Measurements from ENCODE around the gene FAM83F. TPM values are rescaled to one million over a fixed set of nuclear protein-coding genes. Genes with fewer than 3 reads are reported as not detected.

Gene FAM83F
- polyA plus RNA-seq, 2 of the 4 experiments (the other 2 are of a cell fraction): not detected

DNA sequence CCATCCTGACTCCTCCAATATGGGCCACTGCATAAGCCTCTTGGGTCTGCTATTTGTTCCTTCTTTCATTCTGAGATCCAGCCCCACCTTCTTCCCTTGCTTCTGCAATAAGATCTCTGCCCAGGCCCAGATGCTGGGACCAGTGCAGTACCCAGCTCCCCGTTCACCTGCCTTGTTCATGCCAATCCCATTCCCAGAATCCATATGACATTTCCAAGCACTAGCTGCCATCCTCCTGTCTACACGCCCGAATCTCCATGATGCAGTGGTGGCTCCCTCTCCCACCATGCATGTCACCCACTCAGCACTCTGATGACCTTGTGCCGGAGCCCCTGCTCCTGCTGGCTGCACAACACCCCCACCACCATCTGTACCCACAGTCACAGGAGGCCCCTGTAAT, 11.4 kb upstream of the FAM83F start:
- ChIA-PET CTCF (no interaction called here), POLR2A (interaction anchor here (1.1 kb wide), 1 partner anchor 61 kb away, joined by 3 read pairs; no protein-coding TSS in a partner anchor)
- H3K9me3 ChIP-seq: no peaks in the 10 kb centered on the region
- H3K27ac ChIP-seq: no peak overlapping the region
- H3K4me1 ChIP-seq: no peaks in the 10 kb centered on the region
- ATAC-seq (no peak), DNase-seq (ENCODE audit: low read depth in 1 of 2, low spot score in 1 of 2) (no peak), FAIRE-seq (no peak)
- no peak overlapping the region for H3K4me2 ChIP-seq
- 67% methylated on average over 4 of the region's 4 CpGs for WGBS (ENCODE audit: missing lambda C conversion rate)
- no peak overlapping the region for H3K4me3 ChIP-seq
- TF ChIP-seq RARB (CRISPR knock-in tag; IDR thresholded peaks at IDR 0.05) (no peak), GATA3 (IDR thresholded peaks at IDR 0.05; ENCODE audit: borderline replicate concordance) (no peak), POLR2AphosphoS2 (conservative IDR thresholded peaks at IDR 0.05; ENCODE audit: low read length) (no peak), ZNF302 (CRISPR knock-in tag; IDR thresholded peaks at IDR 0.05) (no peak), POLR2A (IDR thresholded peaks at IDR 0.05; ENCODE audit: low read length) (no peak), CEBPB (IDR thresholded peaks at IDR 0.05) (no peak), RCOR1 (IDR thresholded peaks at IDR 0.05; ENCODE audit: low read depth, low read length) (no peak)
- TF ChIP-seq, protein P1, sequence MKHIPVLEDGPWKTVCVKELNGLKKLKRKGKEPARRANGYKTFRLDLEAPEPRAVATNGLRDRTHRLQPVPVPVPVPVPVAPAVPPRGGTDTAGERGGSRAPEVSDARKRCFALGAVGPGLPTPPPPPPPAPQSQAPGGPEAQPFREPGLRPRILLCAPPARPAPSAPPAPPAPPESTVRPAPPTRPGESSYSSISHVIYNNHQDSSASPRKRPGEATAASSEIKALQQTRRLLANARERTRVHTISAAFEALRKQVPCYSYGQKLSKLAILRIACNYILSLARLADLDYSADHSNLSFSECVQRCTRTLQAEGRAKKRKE (CRISPR knock-in tag; IDR thresholded peaks at IDR 0.05; ENCODE audit: low read depth): no peak
- TF ChIP-seq, protein P2, sequence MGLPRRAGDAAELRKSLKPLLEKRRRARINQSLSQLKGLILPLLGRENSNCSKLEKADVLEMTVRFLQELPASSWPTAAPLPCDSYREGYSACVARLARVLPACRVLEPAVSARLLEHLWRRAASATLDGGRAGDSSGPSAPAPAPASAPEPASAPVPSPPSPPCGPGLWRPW (IDR thresholded peaks at IDR 0.05): no peak
- TF ChIP-seq, protein P3, sequence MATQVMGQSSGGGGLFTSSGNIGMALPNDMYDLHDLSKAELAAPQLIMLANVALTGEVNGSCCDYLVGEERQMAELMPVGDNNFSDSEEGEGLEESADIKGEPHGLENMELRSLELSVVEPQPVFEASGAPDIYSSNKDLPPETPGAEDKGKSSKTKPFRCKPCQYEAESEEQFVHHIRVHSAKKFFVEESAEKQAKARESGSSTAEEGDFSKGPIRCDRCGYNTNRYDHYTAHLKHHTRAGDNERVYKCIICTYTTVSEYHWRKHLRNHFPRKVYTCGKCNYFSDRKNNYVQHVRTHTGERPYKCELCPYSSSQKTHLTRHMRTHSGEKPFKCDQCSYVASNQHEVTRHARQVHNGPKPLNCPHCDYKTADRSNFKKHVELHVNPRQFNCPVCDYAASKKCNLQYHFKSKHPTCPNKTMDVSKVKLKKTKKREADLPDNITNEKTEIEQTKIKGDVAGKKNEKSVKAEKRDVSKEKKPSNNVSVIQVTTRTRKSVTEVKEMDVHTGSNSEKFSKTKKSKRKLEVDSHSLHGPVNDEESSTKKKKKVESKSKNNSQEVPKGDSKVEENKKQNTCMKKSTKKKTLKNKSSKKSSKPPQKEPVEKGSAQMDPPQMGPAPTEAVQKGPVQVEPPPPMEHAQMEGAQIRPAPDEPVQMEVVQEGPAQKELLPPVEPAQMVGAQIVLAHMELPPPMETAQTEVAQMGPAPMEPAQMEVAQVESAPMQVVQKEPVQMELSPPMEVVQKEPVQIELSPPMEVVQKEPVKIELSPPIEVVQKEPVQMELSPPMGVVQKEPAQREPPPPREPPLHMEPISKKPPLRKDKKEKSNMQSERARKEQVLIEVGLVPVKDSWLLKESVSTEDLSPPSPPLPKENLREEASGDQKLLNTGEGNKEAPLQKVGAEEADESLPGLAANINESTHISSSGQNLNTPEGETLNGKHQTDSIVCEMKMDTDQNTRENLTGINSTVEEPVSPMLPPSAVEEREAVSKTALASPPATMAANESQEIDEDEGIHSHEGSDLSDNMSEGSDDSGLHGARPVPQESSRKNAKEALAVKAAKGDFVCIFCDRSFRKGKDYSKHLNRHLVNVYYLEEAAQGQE (IDR thresholded peaks at IDR 0.05): no peak
- TF ChIP-seq, protein P4, sequence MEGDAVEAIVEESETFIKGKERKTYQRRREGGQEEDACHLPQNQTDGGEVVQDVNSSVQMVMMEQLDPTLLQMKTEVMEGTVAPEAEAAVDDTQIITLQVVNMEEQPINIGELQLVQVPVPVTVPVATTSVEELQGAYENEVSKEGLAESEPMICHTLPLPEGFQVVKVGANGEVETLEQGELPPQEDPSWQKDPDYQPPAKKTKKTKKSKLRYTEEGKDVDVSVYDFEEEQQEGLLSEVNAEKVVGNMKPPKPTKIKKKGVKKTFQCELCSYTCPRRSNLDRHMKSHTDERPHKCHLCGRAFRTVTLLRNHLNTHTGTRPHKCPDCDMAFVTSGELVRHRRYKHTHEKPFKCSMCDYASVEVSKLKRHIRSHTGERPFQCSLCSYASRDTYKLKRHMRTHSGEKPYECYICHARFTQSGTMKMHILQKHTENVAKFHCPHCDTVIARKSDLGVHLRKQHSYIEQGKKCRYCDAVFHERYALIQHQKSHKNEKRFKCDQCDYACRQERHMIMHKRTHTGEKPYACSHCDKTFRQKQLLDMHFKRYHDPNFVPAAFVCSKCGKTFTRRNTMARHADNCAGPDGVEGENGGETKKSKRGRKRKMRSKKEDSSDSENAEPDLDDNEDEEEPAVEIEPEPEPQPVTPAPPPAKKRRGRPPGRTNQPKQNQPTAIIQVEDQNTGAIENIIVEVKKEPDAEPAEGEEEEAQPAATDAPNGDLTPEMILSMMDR (IDR thresholded peaks at IDR 0.05): no peak
- TF ChIP-seq, protein P5, sequence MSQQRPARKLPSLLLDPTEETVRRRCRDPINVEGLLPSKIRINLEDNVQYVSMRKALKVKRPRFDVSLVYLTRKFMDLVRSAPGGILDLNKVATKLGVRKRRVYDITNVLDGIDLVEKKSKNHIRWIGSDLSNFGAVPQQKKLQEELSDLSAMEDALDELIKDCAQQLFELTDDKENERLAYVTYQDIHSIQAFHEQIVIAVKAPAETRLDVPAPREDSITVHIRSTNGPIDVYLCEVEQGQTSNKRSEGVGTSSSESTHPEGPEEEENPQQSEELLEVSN (IDR thresholded peaks at IDR 0.05; ENCODE audit: borderline replicate concordance, low read depth): no peak

DNA sequence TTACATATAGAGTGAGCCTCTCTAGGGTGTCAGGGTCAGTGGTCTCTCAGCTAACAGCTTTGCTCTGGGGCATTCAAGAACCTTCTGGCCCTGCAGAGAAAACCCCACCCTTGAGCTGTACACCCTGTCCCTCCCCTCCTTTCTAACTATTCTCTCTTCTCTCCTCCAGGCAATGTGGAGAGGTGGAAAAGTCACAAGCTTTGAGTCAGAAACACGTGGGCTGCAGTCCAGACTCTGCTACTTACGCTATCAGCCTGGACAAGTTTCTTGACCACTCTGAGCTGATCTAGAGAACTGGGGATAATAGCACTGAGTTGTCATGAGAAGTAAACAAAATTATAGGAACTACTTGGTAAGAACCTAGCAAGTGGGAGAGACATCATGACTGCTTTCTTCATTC, 10.7 kb upstream of the FAM83F start:
- DNase-seq (ENCODE audit: low read depth in 1 of 2, low spot score in 1 of 2): no peak
- Histone ChIP-seq H3K4me2 (no peak overlapping the region), H3K9me3 (no peaks in the 10 kb centered on the region), H3K27ac (no peak overlapping the region), H3K4me3 (no peak overlapping the region), H3K4me1 (no peaks in the 10 kb centered on the region)
- WGBS (ENCODE audit: missing lambda C conversion rate): 56% methylated on average over 2 of the region's 2 CpGs
- TF ChIP-seq, protein P4 (IDR thresholded peaks at IDR 0.05): no peak
- no peak for TF ChIP-seq HOXA7 (CRISPR knock-in tag; IDR thresholded peaks at IDR 0.05)
- no peak for TF ChIP-seq EHMT2 (IDR thresholded peaks at IDR 0.05; ENCODE audit: low read depth)
- no peak for TF ChIP-seq JUN (IDR thresholded peaks at IDR 0.05)
- no peak for TF ChIP-seq MYC (IDR thresholded peaks at IDR 0.05; ENCODE audit: borderline replicate concordance, low read length)
- TF ChIP-seq NFE2L2 (conservative IDR thresholded peaks at IDR 0.05; ENCODE audit: low read length): no peak
- TF ChIP-seq, protein P6, sequence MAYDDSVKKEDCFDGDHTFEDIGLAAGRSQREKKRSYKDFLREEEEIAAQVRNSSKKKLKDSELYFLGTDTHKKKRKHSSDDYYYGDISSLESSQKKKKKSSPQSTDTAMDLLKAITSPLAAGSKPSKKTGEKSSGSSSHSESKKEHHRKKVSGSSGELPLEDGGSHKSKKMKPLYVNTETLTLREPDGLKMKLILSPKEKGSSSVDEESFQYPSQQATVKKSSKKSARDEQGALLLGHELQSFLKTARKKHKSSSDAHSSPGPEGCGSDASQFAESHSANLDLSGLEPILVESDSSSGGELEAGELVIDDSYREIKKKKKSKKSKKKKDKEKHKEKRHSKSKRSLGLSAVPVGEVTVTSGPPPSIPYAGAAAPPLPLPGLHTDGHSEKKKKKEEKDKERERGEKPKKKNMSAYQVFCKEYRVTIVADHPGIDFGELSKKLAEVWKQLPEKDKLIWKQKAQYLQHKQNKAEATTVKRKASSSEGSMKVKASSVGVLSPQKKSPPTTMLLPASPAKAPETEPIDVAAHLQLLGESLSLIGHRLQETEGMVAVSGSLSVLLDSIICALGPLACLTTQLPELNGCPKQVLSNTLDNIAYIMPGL (CRISPR knock-in tag; IDR thresholded peaks at IDR 0.05; ENCODE audit: borderline replicate concordance): no peak
- TF ChIP-seq NR3C1 (IDR thresholded peaks at IDR 0.05): no peak
- no peak for TF ChIP-seq FOSL2 (IDR thresholded peaks at IDR 0.05)
- TF ChIP-seq FOSL2 (CRISPR knock-in tag; IDR thresholded peaks at IDR 0.05): no peak
- no peak for TF ChIP-seq POLR2A (IDR thresholded peaks at IDR 0.05; ENCODE audit: low read length)
- TF ChIP-seq ZSCAN20 (CRISPR knock-in tag; IDR thresholded peaks at IDR 0.05): no peak
- TF ChIP-seq ZC3H11A (IDR thresholded peaks at IDR 0.05): no peak
- TF ChIP-seq NPAS2 (CRISPR knock-in tag; IDR thresholded peaks at IDR 0.05; ENCODE audit: borderline replicate concordance): no peak
- TF ChIP-seq GATA3 (IDR thresholded peaks at IDR 0.05; ENCODE audit: borderline replicate concordance): no peak
- TF ChIP-seq MAZ (IDR thresholded peaks at IDR 0.05; ENCODE audit: borderline replicate concordance, low read depth, low read length): no peak
- TF ChIP-seq SREBF2 (IDR thresholded peaks at IDR 0.05): no peak
- no peak for FAIRE-seq
- ChIA-PET POLR2A (interaction anchor here (1.1 kb wide), 1 partner anchor 60 kb away, joined by 3 read pairs; no protein-coding TSS in a partner anchor), CTCF (no interaction called here)
- ATAC-seq: no peak
